GM23248 (cell line): ENCODE data around the gene VPS33A. TPM values are rescaled to one million over a fixed set of nuclear protein-coding genes. Genes with fewer than 3 reads are reported as not detected.
A peak's percentile ranks its signal among the peaks of the same experiment; 100 is the strongest.

Source experiments
- DNase-seq: peaks from one replicate; pipeline ENCODE4 v3.0.0-alpha.2; 2015
- H2AFZ ChIP-seq: fragments of 200-600 bp; sonication (generic); 2 replicates; pipeline ENCODE4 v1.6.1; 2016; ENCODE audit warnings: antibody characterized with exemption
- H3F3A ChIP-seq: fragments of 200-600 bp; sonication (generic); 2 replicates; pipeline ENCODE4 v1.6.1; 2016; ENCODE audit warnings: mild to moderate bottlenecking, antibody characterized with exemption, mixed run types; ENCODE audit not compliant: insufficient read depth
- H3K27ac ChIP-seq: fragments of 200-600 bp; sonication (generic); 2 replicates; pipeline ENCODE4 v1.5.1; 2016; ENCODE audit warnings: mild to moderate bottlenecking
- H3K27me3 ChIP-seq: fragments of 200-600 bp; sonication (generic); replicated peaks from 2 replicates; pipeline ENCODE4 v1.6.1; 2016; ENCODE audit warnings: mild to moderate bottlenecking; ENCODE audit not compliant: insufficient read depth
- H3K36me3 ChIP-seq: fragments of 200-600 bp; sonication (generic); 2 replicates; pipeline ENCODE4 v1.6.1; 2016; ENCODE audit warnings: low read depth, mild to moderate bottlenecking
- H3K4me1 ChIP-seq: fragments of 200-600 bp; sonication (generic); 2 replicates; pipeline ENCODE4 v1.6.1; 2016; ENCODE audit warnings: mild to moderate bottlenecking; ENCODE audit not compliant: insufficient read depth
- H3K4me2 ChIP-seq: fragments of 200-600 bp; sonication (generic); one replicate; pipeline ENCODE4 v1.6.1; 2016; ENCODE audit warnings: mild to moderate bottlenecking; ENCODE audit not compliant: unreplicated experiment
- H3K4me3 ChIP-seq: fragments of 200-600 bp; sonication (generic); 2 replicates; pipeline ENCODE4 v1.5.1; 2016; ENCODE audit warnings: mild to moderate bottlenecking
- H3K79me2 ChIP-seq: fragments of 200-600 bp; sonication (generic); 2 replicates; pipeline ENCODE4 v1.6.1; 2016; ENCODE audit warnings: mild to moderate bottlenecking; ENCODE audit not compliant: insufficient read depth
- H3K9ac ChIP-seq: fragments of 200-600 bp; sonication (generic); 2 replicates; pipeline ENCODE4 v1.6.1; 2016; ENCODE audit warnings: mild to moderate bottlenecking
- H3K9me2 ChIP-seq: fragments of 200-600 bp; sonication (generic); 2 replicates; pipeline ENCODE4 v1.6.1; 2016; ENCODE audit warnings: mixed run types, mild to moderate bottlenecking, moderate library complexity; ENCODE audit not compliant: insufficient read depth
- H3K9me3 ChIP-seq: fragments of 200-600 bp; sonication (generic); one replicate; pipeline ENCODE4 v1.6.1; 2017; ENCODE audit warnings: low read depth
- H4K20me1 ChIP-seq: fragments of 200-600 bp; sonication (generic); 2 replicates; pipeline ENCODE4 v1.6.0; 2016; ENCODE audit not compliant: insufficient read depth
- EZH2 ChIP-seq: fragments of 200-600 bp; sonication (generic); IDR thresholded peaks from 2 replicates; pipeline ENCODE4 v1.6.1; 2018; ENCODE audit warnings: antibody characterized with exemption, mild to moderate bottlenecking; ENCODE audit not compliant: insufficient read depth, poor library complexity, severe bottlenecking
- EZH2phosphoT487 ChIP-seq: fragments of 200-600 bp; sonication (generic); IDR thresholded peaks from 2 replicates; pipeline ENCODE4 v1.6.1; 2018; ENCODE audit warnings: antibody characterized with exemption, moderate library complexity, mild to moderate bottlenecking, low read depth; ENCODE audit not compliant: insufficient read depth
- WGBS, 2 experiments: methylation state at CpG; one replicate each; pipeline ENCODE4 v1.1.6; 2015 to 2017; ENCODE audit warnings: low lambda C conversion rate in 2 of 2, low coverage in 1 of 2; ENCODE audit errors: missing lambda C conversion rate in 2 of 2; 5-methylcytosine and 5-hydroxymethylcytosine counted together
- in situ Hi-C: fragments of 300-500 bp; cut with MboI; formaldehyde crosslinking; loops from 2 replicates; pipeline ENCODE4 v1.15.0; 2020
- polyA plus RNA-seq: library from polyadenylated mRNA; unstranded; fragments of >200 nt; fragmentation: Nextera tagmentation; extraction: Ambion mirVana; gene quantifications from 2 replicates; pipeline ENCODE4 v1.2.1, GENCODE V29; 2016
- total RNA-seq: library from RNA; depleted of rRNA; stranded (reverse); fragments of >200 nt; shearing (Covaris generic); gene quantifications from 2 replicates; pipeline ENCODE4 v1.2.3, GENCODE V29; 2014

Gene VPS33A
- total and polyA plus RNA-seq, 2 experiments from 2014 or later: 16.0 to 16.2 TPM

GRCh38 chr12:122309564-122310121 is 43.3 kb upstream of the VPS33A start:
- no peak for TF ChIP-seq EZH2phosphoT487
- no peak for TF ChIP-seq EZH2
- Histone ChIP-seq H3K4me3 (no peak overlapping the region), H3K27ac (peak overlapping the region; percentile 26; the same call in 1 of the 2 replicates), H4K20me1 (no peaks in the 10 kb centered on the region), H3K36me3 (peaks cover 40% of the 10 kb centered on the region), H2AFZ (no peak overlapping the region), H3K4me1 (peaks cover 25% of the 10 kb centered on the region), H3K9me3 (no peaks in the 10 kb centered on the region), H3K4me2 (no peak overlapping the region), H3K9ac (no peak overlapping the region), H3K79me2 (peaks cover 7% of the 10 kb centered on the region; the same call in 1 of the 2 replicates), H3K9me2 (no peaks in the 10 kb centered on the region), H3K27me3 (no peaks in the 10 kb centered on the region), H3F3A (peaks cover 31% of the 10 kb centered on the region)
- no peak for DNase-seq
- 84 to 89% methylated on average over 8 of the region's 8 CpGs for WGBS, 2 experiments
- in situ Hi-C loops: no loop called here

DNA sequence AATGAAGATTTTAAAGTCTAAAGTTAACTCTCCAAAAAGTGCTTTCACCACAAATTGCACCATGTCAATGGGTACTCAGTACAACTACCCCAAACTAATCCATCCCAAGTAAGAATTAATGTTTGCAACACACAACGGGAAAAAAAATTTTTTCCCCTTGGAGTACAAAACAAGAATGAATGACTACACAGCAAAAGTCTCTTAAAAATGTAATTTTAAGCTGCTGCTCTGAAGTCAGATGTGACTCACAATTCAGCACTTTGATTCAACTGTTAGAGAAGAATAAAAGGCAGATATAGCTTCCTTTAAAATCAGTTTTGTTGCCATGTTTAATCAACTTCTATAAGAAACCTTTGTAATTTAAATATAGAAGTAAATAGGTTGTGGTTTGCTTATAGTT is 42.5 kb upstream of the VPS33A start:
- peak overlapping the region; percentile 19 for H3K4me2 ChIP-seq
- TF ChIP-seq EZH2: no peak
- TF ChIP-seq EZH2phosphoT487: no peak
- H2AFZ ChIP-seq: no peak overlapping the region
- in situ Hi-C loops: no loop called here
- H3F3A ChIP-seq: peaks cover 31% of the 10 kb centered on the region
- H3K9ac ChIP-seq: no peak overlapping the region
- H3K9me2 ChIP-seq: no peaks in the 10 kb centered on the region
- H3K79me2 ChIP-seq: peaks cover 7% of the 10 kb centered on the region; the same call in 1 of the 2 replicates
- H3K4me3 ChIP-seq: no peak overlapping the region
- H3K36me3 ChIP-seq: peaks cover 40% of the 10 kb centered on the region
- peak overlapping the region; percentile 26 for H3K27ac ChIP-seq
- H3K4me1 ChIP-seq: peaks cover 25% of the 10 kb centered on the region
- no peaks in the 10 kb centered on the region for H3K27me3 ChIP-seq
- DNase-seq: peak; percentile 74
- WGBS, 2 experiments: 23 to 29% methylated on average over 1 of the region's 1 CpG
- no peaks in the 10 kb centered on the region for H4K20me1 ChIP-seq
- H3K9me3 ChIP-seq: no peaks in the 10 kb centered on the region

DNA sequence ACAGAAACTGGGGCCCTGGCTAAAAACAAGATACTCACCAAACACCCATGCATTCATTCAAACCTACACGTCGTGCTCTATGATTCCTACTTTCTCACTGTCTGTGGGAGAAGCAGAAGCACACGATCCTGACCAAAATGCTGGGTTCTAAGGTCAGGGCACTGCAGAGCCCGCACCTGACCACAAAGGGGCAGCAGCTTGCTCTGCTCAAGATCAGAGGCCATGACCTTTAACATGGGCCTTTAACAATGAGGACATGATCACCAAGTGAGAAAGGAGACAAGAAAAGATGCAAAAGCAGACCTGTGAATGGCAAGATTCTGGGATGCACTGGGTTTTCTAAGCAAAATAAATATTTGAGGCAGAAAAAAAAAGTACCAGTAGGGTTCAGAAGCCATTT is 40.1 kb upstream of the VPS33A start:
- 90 to 91% methylated on average over 4 of the region's 4 CpGs for WGBS, 2 experiments
- peaks cover 40% of the 10 kb centered on the region for H3K36me3 ChIP-seq
- no peaks in the 10 kb centered on the region for H3K9me3 ChIP-seq

GRCh38 chr12:122304924-122305323 is 38.6 kb upstream of the VPS33A start:
- TF ChIP-seq EZH2phosphoT487 (no peak), EZH2 (no peak)
- no peaks in the 10 kb centered on the region for H4K20me1 ChIP-seq
- H3K4me1 ChIP-seq: peaks cover 31% of the 10 kb centered on the region
- no peak overlapping the region for H3K27ac ChIP-seq
- H2AFZ ChIP-seq: no peak overlapping the region
- H3K27me3 ChIP-seq: no peaks in the 10 kb centered on the region
- peaks cover 22% of the 10 kb centered on the region for H3F3A ChIP-seq
- H3K36me3 ChIP-seq: peaks cover 35% of the 10 kb centered on the region
- DNase-seq: no peak
- in situ Hi-C loops: no loop called here
- H3K9me2 ChIP-seq: no peaks in the 10 kb centered on the region
- no peak overlapping the region for H3K4me2 ChIP-seq
- H3K9ac ChIP-seq: no peak overlapping the region
- H3K4me3 ChIP-seq: no peak overlapping the region
- 90 to 96% methylated on average over 1 of the region's 1 CpG for WGBS, 2 experiments
- peaks cover 7% of the 10 kb centered on the region; the same call in 1 of the 2 replicates for H3K79me2 ChIP-seq
- no peaks in the 10 kb centered on the region for H3K9me3 ChIP-seq

More for the DNA sequence above, 40.1 kb upstream of the VPS33A start:
- H3F3A ChIP-seq: peaks cover 31% of the 10 kb centered on the region
- no peak overlapping the region for H3K27ac ChIP-seq
- DNase-seq: no peak
- no peak overlapping the region for H3K4me3 ChIP-seq
- no peak overlapping the region for H3K9ac ChIP-seq
- no peaks in the 10 kb centered on the region for H4K20me1 ChIP-seq
- in situ Hi-C loops: no loop called here
- peaks cover 7% of the 10 kb centered on the region; the same call in 1 of the 2 replicates for H3K79me2 ChIP-seq
- H3K4me2 ChIP-seq: no peak overlapping the region
- TF ChIP-seq EZH2phosphoT487 (no peak), EZH2 (no peak)
- no peak overlapping the region for H2AFZ ChIP-seq
- peaks cover 25% of the 10 kb centered on the region for H3K4me1 ChIP-seq
- H3K27me3 ChIP-seq: no peaks in the 10 kb centered on the region
- H3K9me2 ChIP-seq: no peaks in the 10 kb centered on the region
